NOMO-1 treated with dmso at 0.1 percent for 144 hours (cell line): Measurements from ENCODE around the gene GTSE1.
"Not testable (repeated sequence)": the region's sequence is repeated elsewhere in the genome, so short reads cannot be mapped to it uniquely, and the experiment has no call there.

Experiments
- DNase-seq: peaks from one replicate; lab custom pipeline; 2025; ENCODE audit not compliant: unreplicated experiment; lab: John Stamatoyannopoulos, UW

GTSE1 gene

GRCh38 chr22:46296257-46297150 is at the start of gene GTSE1:
TSS of gene GTSE1 (plus strand) at chr22:46296870. CDS start at chr22:46297401, 531 bp downstream.
- peak; percentile 94 for DNase-seq

GRCh38 chr22:46247443-46247975 is 49.2 kb upstream of the GTSE1 start:
- no peak for DNase-seq

DNA sequence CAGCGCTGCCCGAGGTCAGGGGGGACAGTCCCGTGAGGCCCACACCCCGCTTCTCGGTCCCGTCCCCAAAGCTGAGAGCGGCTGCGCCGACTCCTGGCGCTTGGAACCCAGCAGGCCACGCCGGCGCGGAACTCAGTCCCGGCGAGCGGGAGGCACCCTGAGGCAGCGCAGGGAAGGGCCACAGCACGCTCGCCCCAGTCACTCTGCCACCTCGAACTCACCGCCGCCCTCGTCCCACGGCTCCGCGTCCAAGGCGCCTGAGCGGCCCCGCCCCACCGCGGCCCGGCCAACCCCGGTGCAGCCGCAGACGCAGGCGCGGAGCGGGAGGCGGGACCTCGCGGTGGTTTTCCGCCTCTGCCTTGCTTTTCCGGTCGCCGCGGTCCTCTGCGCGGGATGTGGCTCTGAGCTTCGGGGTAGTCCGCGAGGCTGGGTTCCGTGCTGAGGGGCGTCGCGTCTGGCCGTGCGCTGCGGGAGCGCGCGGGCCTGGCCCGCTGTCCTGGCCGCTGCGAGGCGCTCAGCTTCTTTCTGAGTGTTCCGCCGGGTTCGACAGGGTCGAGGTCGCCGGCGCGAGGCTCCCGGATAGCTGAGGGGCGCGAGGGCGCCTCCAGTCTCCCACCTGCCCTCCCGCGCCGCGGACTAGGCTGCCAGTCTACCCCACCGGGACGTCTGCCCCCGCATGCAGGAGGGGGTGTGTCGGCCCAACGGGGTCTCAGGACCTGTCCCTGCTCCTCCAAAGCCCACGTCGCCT is 46.5 kb upstream of the GTSE1 start, which contains the start of gene CDPF1:
CDPF1 (minus strand) TSS at position 259 of the 748 bp plus-strand sequence. CDS start 2,009 bp downstream, outside the sequence.
- peak; percentile 92 for DNase-seq

DNA sequence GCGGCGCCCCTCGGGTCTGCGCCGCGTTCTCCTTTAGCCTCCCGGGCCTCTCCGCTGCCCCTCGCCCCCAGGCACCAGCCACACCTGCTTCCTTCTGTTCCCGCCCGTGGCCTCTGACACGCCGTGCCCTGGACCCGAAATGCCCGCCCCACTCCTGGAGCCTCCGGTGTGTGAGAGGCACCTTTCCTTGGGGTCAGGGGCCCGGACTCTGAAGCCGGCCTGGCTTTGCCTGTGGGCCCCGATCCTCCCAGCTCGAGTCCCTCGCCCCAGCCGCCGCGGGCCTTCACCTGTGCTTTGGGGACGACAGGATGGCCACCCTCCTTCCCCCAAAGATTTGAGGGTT is 45.9 kb upstream of the GTSE1 start:
- DNase-seq, result no peak

- DNase-seq, result no peak
Measured at GRCh38 chr22:46251266-46251665, 45.4 kb upstream of the GTSE1 start.

DNA sequence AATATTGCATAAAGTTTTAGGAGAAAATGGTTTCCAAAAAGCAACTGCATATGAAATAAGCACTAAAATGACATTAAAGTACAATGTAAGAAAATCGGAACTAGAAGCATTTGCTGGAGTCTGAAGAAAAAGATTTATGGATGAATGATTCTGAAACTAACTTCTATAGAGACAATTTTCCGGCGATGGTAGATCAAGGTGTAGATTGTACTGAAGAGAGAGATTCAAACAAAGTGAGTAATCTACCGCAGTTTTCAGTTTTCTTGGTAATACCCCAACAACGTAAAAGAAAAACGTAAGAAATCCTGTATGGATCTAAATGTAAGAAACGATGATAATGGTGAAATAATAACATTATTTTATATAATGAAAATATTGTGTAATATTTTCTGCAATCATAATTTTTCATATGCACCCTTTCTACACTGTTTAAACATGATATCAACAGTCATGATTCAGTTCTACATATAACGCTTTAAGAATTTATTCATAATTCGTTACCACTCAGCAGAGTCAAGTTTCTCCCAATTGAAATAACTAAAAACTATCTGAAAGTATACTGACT is 44.8 kb upstream of the GTSE1 start:
- no peak for DNase-seq

DNA sequence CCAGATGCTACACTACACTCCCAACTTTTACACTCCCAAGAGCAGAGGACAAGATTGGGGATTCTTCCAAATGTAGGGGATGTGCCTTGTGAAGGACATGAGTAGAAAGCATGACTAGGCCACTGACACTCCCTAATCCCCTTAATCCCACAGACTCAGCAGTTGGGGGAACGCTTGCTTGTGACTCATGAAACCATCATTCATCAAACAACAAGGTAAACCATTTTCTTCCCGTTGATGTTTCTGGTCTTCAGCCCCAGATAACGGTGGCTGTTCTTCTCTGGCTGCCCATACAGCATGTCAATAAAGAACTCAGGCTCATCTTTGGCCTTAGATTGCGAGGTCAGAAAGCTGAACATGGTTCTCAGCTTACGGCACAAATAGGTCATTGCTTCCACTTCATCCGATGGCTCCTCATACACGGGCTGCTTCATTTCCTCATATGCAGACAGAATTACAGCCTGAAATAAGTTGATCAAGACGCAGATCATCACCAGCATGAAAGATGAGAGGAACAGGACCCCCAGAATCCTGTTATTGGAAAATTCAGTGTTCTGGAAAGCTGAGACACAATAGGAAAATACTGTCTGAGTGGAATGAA is 40.2 kb upstream of the GTSE1 start:
- DNase-seq, result no peak

DNA sequence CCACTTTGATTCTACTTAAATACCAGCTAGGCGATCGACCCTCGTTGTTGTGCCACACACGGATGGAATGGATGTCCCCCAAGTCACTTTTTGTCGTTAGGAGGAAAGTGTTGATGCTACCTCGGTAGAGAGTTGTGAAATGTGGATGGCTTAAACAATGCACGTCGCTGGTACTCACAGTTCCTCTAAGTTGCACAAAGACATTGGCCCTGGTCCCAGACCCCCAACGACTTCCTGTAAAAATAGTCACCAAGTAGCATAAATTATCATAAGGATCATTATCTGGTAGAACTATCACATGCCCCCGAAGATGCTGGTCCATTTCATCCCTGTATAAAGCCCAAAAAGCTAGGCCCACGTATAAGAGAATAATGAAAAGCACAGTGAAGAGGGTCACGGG is 37.3 kb upstream of the GTSE1 start:
- DNase-seq, result peak; percentile 54

DNA sequence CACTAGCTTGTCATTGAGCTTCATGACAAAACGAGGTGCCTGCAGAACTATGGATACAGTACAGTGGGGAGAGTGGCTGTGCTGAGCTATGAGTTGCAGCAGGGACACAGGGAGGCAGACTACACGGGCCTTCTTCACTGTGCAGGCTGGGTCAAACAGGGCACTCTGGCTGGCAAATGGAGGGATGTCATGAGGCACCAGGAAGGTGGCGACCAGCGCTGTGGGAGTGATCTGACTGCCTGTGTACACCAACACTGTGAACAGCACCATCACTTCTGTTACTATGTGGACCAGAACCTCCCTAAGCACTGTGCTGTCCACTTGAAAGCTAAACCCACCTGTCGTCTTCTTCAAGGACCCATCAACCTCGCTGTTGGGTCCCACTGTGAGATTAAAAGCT is 36.6 kb upstream of the GTSE1 start:
- no peak for DNase-seq

DNA sequence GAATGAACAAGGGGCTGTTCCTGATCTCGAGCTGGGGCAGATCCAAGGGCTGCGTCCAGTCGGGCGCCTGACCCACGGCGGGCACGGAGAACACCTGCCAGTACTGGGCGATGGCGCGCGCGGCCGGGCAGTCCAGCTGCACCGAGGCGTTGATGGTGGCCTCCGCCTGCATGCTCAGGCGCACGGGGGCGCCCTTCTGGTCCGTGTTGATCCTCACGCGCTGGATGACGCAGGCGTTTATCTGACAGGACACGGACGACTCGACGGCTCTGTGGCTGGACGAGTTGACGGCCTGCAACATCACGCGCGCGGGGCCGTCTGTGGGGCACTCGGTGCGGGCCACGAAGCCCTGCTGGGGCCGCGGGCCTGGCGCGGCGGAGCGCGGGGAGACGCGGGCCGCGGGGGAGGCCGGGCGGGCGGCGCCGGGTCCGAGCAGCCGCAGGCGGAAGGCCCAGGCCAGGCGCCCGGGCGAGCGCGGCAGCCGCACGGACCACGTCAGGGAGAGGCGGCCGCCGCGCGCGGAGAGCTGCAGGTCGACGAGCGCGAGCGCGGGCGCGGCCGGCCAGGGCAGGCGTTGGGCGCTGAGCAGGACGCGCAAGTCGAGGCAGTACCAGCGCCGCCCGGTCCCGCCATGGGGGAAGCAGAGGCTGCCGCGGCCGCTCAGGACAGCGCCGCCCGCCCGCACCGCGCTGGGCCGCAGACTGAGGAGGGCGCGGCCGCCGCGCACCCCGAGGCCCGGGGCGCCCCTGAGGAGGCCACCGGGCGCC is 34.0 kb upstream of the GTSE1 start:
- no peak for DNase-seq

GRCh38 chr22:46263216-46263590 is 33.5 kb upstream of the GTSE1 start, which contains the start of gene PKDREJ:
TSS of gene PKDREJ (minus strand) at chr22:46263343. CDS start at chr22:46263322, 21 bp downstream.
- no peak for DNase-seq

GRCh38 chr22:46264520-46264919 is 32.1 kb upstream of the GTSE1 start:
- DNase-seq, result not testable (repeated sequence)

GRCh38 chr22:46265627-46266026 is 31.0 kb upstream of the GTSE1 start:
- not testable (repeated sequence) for DNase-seq

DNA sequence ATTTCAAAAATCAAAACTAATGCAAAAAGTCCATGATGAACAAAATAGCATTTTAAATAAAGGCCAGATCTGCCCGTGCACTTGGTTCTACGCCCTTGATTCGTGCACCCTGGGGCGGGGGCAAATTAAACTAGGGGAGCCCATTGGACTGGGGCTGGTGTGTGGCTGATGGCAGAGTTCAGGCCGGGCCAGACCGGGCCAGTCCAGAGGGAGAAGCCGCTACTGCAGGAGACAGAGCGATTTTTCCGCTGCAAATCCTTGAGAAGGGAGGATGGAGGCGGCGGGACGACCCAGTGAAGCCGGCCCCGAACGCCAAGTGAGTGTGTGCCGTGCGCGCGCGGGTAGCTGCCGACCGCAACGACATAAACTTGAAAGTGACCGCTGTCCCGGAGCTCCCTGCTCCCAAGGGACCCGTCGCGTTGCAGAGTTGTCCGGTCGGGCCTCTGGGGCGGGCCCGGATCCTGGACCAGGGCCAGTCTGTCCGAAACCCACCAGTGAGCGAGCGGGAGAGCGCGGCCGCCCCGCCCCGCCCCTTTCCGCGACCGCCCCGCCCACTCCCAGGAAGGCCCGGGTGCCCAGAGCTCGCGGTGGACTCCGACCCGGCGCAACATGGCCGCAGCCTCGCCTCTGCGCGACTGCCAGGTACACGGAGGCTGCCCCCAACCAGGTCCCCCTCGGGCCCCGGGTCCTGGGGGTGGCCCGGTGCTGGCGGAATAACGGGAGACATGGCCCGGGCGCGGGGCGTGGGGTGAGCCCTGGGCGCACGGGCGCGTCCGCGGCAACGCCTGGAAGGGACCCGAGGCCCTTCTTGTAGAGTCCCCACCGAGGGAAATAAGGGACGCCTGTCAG is 29.0 kb upstream of the GTSE1 start, which contains the start of gene TTC38:
TTC38 (plus strand) TSS at position 578 of the 849 bp plus-strand sequence; CDS start at position 610, 32 bp downstream.
- DNase-seq, result peak; percentile 42

DNA sequence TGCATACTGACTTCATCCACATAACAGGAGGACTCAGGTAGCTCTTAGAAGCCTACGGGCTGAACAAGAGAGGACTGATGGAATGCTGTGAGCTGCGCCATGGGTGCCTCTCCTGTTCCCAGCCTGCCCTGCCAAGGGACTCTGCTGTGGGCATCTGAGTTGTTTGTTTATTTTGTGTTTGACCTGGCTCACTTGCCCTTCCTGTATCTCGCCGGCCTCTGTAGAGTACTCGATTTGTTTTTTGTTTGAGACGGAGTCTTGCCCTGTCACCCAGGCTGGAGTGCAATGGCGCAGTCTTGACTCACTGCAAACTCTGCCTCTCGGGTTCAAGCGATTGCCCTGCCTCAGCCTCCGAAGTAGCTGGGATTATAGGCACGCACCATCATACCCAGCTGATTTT is 27.1 kb upstream of the GTSE1 start:
- DNase-seq, result no peak

- no peak for DNase-seq
Measured at GRCh38 chr22:46272196-46272595, 24.5 kb upstream of the GTSE1 start.

GRCh38 chr22:46272762-46273431 is 23.8 kb upstream of the GTSE1 start:
- no peak for DNase-seq

DNA sequence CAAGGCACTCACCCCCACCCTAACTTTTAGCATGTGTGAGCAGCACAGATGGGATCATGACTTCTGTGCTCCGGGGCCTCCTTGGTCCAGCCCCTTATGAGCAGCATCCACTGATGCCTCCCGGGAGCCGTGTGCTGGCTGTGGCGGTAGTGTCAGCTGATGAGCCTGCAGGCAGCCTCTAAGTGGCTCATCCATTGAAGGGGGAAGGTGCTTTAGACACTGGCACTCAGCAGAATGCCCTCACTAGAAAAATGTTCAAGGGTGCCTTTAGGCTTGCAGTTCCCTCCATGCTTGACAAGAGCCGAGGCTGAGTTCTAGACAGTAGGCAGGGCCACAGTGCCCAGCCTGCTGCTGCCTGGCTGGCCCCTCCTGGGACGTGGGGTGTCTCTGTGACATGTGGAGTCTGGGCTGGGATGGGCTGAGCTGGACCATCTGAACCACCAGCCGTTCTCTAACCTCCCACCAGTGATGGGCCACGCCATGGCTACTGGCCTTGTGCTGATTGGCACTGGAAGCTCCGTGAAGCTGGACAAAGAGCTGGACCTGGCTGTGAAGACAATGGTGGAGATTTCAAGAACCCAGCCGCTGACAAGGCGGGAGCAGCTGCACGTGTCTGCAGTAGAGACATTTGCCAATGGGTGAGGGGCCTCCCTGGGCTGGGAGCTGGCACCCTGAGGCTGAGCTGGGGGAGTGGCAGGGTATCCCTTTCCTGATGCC is 23.1 kb upstream of the GTSE1 start:
- no peak for DNase-seq
